ENCODE data around the gene EME1. TPM values are rescaled to one million over a fixed set of nuclear protein-coding genes. Genes with fewer than 3 reads are reported as not detected.
A peak's percentile ranks its signal among the peaks of the same experiment; 100 is the strongest.

The EME1 gene
- total RNA-seq, 1 experiment from 2014 or later = 31.9 TPM

DNA sequence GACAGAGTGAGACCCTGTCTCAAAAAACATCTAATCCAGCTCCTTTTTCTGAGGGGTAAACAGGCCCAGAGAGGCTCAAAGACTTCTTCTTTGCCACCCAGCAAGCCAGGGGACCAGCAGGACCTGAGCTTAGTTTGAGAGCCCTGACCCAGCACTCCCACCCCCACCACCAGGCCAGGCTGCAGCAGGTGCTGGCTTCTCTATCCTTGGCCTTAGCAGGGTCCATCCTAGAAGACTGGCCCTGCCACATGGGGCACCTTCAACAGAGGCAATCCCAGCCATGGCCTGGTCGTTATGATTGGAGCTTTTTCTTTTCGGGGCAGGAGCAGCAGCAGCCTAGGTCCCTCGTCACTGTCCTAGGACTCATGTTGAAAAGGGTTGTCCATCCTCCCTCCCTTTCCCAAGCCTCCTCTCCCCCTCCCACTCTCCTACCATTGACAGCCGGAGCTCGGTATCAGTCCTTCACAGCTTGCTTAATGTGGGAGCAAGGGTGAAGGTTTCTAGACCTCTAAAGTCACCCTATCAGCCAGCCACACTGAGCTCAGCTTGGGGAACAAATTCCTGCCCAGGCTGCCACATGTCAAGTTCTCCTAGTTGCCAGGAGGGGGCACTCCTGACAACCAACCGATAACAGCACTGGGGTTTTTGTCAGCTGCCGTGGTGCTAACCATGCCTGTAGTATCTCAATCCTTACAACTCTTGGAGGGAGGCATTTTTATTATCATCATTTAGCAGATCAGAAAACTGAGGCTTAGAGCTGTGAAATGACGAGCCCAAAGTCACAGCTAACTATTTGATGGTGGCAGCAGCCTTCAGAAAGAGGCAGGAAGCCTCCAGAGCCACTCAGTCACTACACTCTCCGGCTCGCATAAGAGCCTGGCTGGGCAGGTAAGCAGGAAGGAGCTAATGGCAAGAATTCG lies 11.2 kb upstream of the EME1 start:
- intact Hi-C loops (cut with micrococcal nuclease; ENCODE audit: unreplicated experiment) = no loop called here
- H3K27me3 ChIP-seq (replicated peaks; ENCODE audit: insufficient read depth, low read depth, low read length, poor library complexity) = no peaks in the 10 kb centered on the region
- peaks cover 20% of the 10 kb centered on the region for H3K36me3 ChIP-seq (ENCODE audit: insufficient read depth, low read length, poor library complexity, severe bottlenecking)
- ChIA-PET CTCF (interaction anchor here (0.6 to 2.8 kb wide), 5 partner anchors 13 to 1090 kb away, joined by 3 to 17 read pairs (median 5); partner anchors contain the start of gene LRRC59), POLR2A (ENCODE audit: low non-redundant PET) (interaction anchor here (0.6 kb wide), 1 partner anchor 116 kb away, joined by 8 read pairs; no protein-coding TSS in a partner anchor)
- DNase-seq (ENCODE audit: low spot score) = peak; percentile 79
- BruUV-seq (replicated peaks) = no TSS peak
- TF ChIP-seq EZH2 (IDR thresholded peaks at IDR 0.05; ENCODE audit: borderline replicate concordance, low read depth, low read length, poor library complexity, severe bottlenecking) = no peak
- TF ChIP-seq, protein P1, sequence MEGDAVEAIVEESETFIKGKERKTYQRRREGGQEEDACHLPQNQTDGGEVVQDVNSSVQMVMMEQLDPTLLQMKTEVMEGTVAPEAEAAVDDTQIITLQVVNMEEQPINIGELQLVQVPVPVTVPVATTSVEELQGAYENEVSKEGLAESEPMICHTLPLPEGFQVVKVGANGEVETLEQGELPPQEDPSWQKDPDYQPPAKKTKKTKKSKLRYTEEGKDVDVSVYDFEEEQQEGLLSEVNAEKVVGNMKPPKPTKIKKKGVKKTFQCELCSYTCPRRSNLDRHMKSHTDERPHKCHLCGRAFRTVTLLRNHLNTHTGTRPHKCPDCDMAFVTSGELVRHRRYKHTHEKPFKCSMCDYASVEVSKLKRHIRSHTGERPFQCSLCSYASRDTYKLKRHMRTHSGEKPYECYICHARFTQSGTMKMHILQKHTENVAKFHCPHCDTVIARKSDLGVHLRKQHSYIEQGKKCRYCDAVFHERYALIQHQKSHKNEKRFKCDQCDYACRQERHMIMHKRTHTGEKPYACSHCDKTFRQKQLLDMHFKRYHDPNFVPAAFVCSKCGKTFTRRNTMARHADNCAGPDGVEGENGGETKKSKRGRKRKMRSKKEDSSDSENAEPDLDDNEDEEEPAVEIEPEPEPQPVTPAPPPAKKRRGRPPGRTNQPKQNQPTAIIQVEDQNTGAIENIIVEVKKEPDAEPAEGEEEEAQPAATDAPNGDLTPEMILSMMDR (conservative IDR thresholded peaks at IDR 0.05; ENCODE audit: low read depth, low read length) = peak; percentile 84
- H3K9me3 ChIP-seq (ENCODE audit: low read depth, low read length, poor library complexity, severe bottlenecking) = no peaks in the 10 kb centered on the region
- no peaks in the 10 kb centered on the region for H3K4me1 ChIP-seq (ENCODE audit: insufficient read depth, low read length, poor library complexity, severe bottlenecking)
- no peak overlapping the region for H3K4me3 ChIP-seq (ENCODE audit: low read depth, low read length, poor library complexity, severe bottlenecking)
- no peak overlapping the region for H3K27ac ChIP-seq (ENCODE audit: low read depth, low read length, poor library complexity, severe bottlenecking)

DNA sequence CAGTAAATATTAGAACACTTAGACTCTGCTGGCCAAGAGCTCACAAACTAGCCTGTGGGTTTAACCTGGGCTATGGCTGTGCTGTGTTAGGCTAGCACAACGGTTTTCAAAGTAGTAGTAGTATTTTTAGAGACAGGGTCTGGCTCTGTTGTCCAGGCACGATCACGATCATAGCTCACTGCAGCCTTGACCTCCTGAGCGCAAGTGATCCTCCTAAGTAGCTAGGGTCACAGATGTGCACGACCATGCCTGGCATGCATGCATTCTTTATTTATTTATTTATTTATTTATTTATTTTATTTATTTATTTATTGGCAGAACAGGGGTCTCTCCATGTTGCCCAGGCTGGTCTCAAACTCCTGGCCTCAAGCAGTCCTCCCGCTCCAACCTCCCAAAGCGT lies 10.4 kb upstream of the EME1 start:
- no peaks in the 10 kb centered on the region for H3K4me1 ChIP-seq (ENCODE audit: insufficient read depth, low read length, poor library complexity, severe bottlenecking)
- no peaks in the 10 kb centered on the region for H3K27me3 ChIP-seq (replicated peaks; ENCODE audit: insufficient read depth, low read depth, low read length, poor library complexity)
- intact Hi-C loops (cut with micrococcal nuclease; ENCODE audit: unreplicated experiment) = no loop called here
- CTCF ChIA-PET = interaction anchor here (1.4 to 2.8 kb wide), 4 partner anchors 12 to 162 kb away, joined by 4 to 17 read pairs (median 6); partner anchors contain the start of gene LRRC59
- no peak overlapping the region for H3K27ac ChIP-seq (ENCODE audit: low read depth, low read length, poor library complexity, severe bottlenecking)
- POLR2A ChIA-PET (ENCODE audit: low non-redundant PET) = interaction anchor here (0.6 kb wide), 1 partner anchor 116 kb away, joined by 8 read pairs; no protein-coding TSS in a partner anchor
- TF ChIP-seq, protein P1 (conservative IDR thresholded peaks at IDR 0.05; ENCODE audit: low read depth, low read length) = no peak
- TF ChIP-seq EZH2 (IDR thresholded peaks at IDR 0.05; ENCODE audit: borderline replicate concordance, low read depth, low read length, poor library complexity, severe bottlenecking) = no peak
- no peaks in the 10 kb centered on the region for H3K9me3 ChIP-seq (ENCODE audit: low read depth, low read length, poor library complexity, severe bottlenecking)
- DNase-seq (ENCODE audit: low spot score) = no peak
- H3K36me3 ChIP-seq (ENCODE audit: insufficient read depth, low read length, poor library complexity, severe bottlenecking) = peaks cover 20% of the 10 kb centered on the region
- BruUV-seq (replicated peaks) = no TSS peak
- H3K4me3 ChIP-seq (ENCODE audit: low read depth, low read length, poor library complexity, severe bottlenecking) = no peak overlapping the region

DNA sequence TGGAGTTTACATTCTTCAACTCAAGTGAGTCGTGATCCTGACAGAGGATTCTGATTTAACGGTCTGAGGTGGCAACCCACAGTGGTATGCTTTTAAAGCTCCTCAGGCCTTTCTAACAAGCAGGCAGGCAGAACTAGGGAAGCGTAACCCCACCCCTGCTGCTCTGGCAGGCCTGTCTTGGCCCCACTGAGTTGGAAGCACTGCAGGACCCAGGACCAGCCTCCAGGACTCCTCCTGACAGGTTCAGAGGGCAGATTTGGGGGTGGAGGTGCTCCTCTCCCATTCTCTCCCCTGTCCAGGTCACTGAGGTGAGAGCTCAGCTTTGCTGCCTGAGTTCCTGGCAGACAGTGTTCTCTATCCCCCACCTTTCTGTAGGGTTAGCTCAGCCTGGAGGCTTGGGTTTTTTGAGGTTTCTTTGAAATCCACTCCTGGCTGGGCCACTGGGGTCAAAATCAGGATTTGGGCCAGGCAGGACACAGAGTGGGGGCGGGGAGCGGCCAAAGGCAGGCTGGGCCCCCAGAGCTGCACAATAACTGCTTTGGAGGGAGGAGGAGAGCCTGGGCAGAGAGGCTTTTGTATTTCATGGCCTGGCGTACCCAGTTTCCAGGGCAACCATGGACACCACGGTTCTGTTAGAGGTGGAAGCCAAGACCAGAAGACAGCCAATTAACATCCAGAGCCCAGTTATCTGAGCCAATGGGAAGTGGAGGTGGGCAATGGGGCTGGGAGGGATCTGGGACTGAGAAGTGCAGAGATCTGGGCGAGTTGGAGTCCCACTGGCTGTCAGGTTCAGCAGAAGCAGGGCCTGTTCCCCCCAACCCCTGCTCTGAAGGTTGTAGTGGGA lies 9.6 kb upstream of the EME1 start:
- no peak for TF ChIP-seq EZH2 (IDR thresholded peaks at IDR 0.05; ENCODE audit: borderline replicate concordance, low read depth, low read length, poor library complexity, severe bottlenecking)
- TF ChIP-seq, protein P1 (conservative IDR thresholded peaks at IDR 0.05; ENCODE audit: low read depth, low read length) = no peak
- H3K27ac ChIP-seq (ENCODE audit: low read depth, low read length, poor library complexity, severe bottlenecking) = no peak overlapping the region
- BruUV-seq (replicated peaks) = no TSS peak
- H3K36me3 ChIP-seq (ENCODE audit: insufficient read depth, low read length, poor library complexity, severe bottlenecking) = peaks cover 27% of the 10 kb centered on the region
- H3K4me3 ChIP-seq (ENCODE audit: low read depth, low read length, poor library complexity, severe bottlenecking) = no peak overlapping the region
- peak; percentile 43 for DNase-seq (ENCODE audit: low spot score)
- H3K4me1 ChIP-seq (ENCODE audit: insufficient read depth, low read length, poor library complexity, severe bottlenecking) = no peaks in the 10 kb centered on the region
- POLR2A ChIA-PET (ENCODE audit: low non-redundant PET) = no interaction called here
- intact Hi-C loops (cut with micrococcal nuclease; ENCODE audit: unreplicated experiment) = no loop called here
- CTCF ChIA-PET = interaction anchor here (1.6 to 2.8 kb wide), 2 partner anchors 34 to 116 kb away, joined by 7 to 17 read pairs; partner anchors contain the start of gene LRRC59
- no peaks in the 10 kb centered on the region for H3K9me3 ChIP-seq (ENCODE audit: low read depth, low read length, poor library complexity, severe bottlenecking)
- H3K27me3 ChIP-seq (replicated peaks; ENCODE audit: insufficient read depth, low read depth, low read length, poor library complexity) = no peaks in the 10 kb centered on the region

All from A673 (cell line).